CD4-positive, alpha-beta memory T cell (primary cell): ENCODE data around the gene TMEM203. TPM values are rescaled to one million over a fixed set of nuclear protein-coding genes. Genes with fewer than 3 reads are reported as not detected.

Source experiments
- CTCF ChIA-PET: fragments of 350-600 bp; sonication (Branson Sonifier 250); formaldehyde crosslinking; loops from one replicate; lab custom pipeline; 2021; ENCODE audit warnings: inconsistent platforms; ENCODE audit not compliant: partially characterized antibody; lab: Charles Lee
- POLR2A ChIA-PET: fragments of 350-600 bp; sonication (Branson Sonifier 250); formaldehyde crosslinking; loops from one replicate; lab custom pipeline; 2021; ENCODE audit not compliant: partially characterized antibody; lab: Charles Lee
- DNase-seq, 5 donors: peaks; one replicate each; pipeline versions ENCODE4 v3.0.0 to v3.0.0-alpha.2; 2020 to 2022; ENCODE audit warnings: mixed read lengths in 1 of 5
- H3K27ac ChIP-seq: one replicate; pipeline ENCODE4 v1.7.0; 2013; ENCODE audit warnings: low read depth, low read length
- H3K27me3 ChIP-seq: 2 replicates; pipeline ENCODE4 v1.7.0; 2013; ENCODE audit warnings: mild to moderate bottlenecking, low read length, moderate library complexity; ENCODE audit not compliant: insufficient read depth
- H3K36me3 ChIP-seq: 2 replicates; pipeline ENCODE4 v1.7.0; 2013; ENCODE audit warnings: mild to moderate bottlenecking, low read length, moderate library complexity; ENCODE audit not compliant: insufficient read depth
- H3K4me1 ChIP-seq: 2 replicates; pipeline ENCODE4 v1.7.0; 2013; ENCODE audit warnings: mild to moderate bottlenecking, low read length, moderate library complexity; ENCODE audit not compliant: insufficient read depth
- H3K4me3 ChIP-seq, 2 donors: one replicate each; pipeline ENCODE4 v1.7.0; 2013; ENCODE audit warnings: low read length in 2 of 2, mild to moderate bottlenecking in 1 of 2
- H3K9me3 ChIP-seq, 2 donors: one replicate each; pipeline ENCODE4 v1.7.0; 2013; ENCODE audit warnings: low read length in 2 of 2, control low read depth in 1 of 2; ENCODE audit not compliant: control insufficient read depth in 1 of 2
- H3K27ac Mint-ChIP-seq, 7 donors: one replicate each; pipeline ENCODE4 v1.8.0; 2020 to 2021; ENCODE audit warnings: mixed read lengths in 7 of 7, mild to moderate bottlenecking in 6 of 7, inconsistent platforms in 3 of 7, moderate library complexity in 3 of 7
- H3K27me3 Mint-ChIP-seq, 2 donors: one replicate each; pipeline ENCODE4 v1.8.0; 2020 to 2021; ENCODE audit warnings: mixed read lengths in 2 of 2
- H3K36me3 Mint-ChIP-seq, 2 donors: one replicate each; pipeline ENCODE4 v1.8.0; 2020 to 2021; ENCODE audit warnings: mixed read lengths in 2 of 2, inconsistent platforms in 1 of 2, mild to moderate bottlenecking in 1 of 2
- H3K4me1 Mint-ChIP-seq, 4 donors: one replicate each; pipeline ENCODE4 v1.8.0; 2020 to 2021; ENCODE audit warnings: mixed read lengths in 4 of 4, mild to moderate bottlenecking in 1 of 4
- H3K4me3 Mint-ChIP-seq, 8 donors: one replicate each; pipeline ENCODE4 v1.8.0; 2020 to 2021; ENCODE audit warnings: mixed read lengths in 8 of 8, mild to moderate bottlenecking in 7 of 8, moderate library complexity in 6 of 8, inconsistent platforms in 3 of 8
- H3K9me3 Mint-ChIP-seq, 8 donors: one replicate each; pipeline ENCODE4 v1.8.0; 2020 to 2021; ENCODE audit warnings: mixed read lengths in 8 of 8, mild to moderate bottlenecking in 5 of 8, inconsistent platforms in 3 of 8, moderate library complexity in 1 of 8
- intact Hi-C: fragments of 100-400 bp; cut with micrococcal nuclease; formaldehyde crosslinking; loops from one replicate; pipeline ENCODE4 v1.15.1; 2023
- polyA plus RNA-seq, 2 donors: library from polyadenylated mRNA; unstranded; fragments of 300-500 nt; fragmentation: Illumina TruSeq; gene quantifications; one replicate each; pipeline ENCODE4 v1.2.3, GENCODE V29; 2021
- total RNA-seq, 2 experiments: library from RNA; stranded (reverse); gene quantifications; one replicate each; pipeline ENCODE4 v1.2.3, GENCODE V29; 2021

TMEM203 gene, protein sequence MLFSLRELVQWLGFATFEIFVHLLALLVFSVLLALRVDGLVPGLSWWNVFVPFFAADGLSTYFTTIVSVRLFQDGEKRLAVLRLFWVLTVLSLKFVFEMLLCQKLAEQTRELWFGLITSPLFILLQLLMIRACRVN
- 10 to 100 TPM; 39.5 to 42.9 TPM for total RNA-seq
- 100 to 1,000 TPM; 129 to 170 TPM for polyA plus RNA-seq

DNA sequence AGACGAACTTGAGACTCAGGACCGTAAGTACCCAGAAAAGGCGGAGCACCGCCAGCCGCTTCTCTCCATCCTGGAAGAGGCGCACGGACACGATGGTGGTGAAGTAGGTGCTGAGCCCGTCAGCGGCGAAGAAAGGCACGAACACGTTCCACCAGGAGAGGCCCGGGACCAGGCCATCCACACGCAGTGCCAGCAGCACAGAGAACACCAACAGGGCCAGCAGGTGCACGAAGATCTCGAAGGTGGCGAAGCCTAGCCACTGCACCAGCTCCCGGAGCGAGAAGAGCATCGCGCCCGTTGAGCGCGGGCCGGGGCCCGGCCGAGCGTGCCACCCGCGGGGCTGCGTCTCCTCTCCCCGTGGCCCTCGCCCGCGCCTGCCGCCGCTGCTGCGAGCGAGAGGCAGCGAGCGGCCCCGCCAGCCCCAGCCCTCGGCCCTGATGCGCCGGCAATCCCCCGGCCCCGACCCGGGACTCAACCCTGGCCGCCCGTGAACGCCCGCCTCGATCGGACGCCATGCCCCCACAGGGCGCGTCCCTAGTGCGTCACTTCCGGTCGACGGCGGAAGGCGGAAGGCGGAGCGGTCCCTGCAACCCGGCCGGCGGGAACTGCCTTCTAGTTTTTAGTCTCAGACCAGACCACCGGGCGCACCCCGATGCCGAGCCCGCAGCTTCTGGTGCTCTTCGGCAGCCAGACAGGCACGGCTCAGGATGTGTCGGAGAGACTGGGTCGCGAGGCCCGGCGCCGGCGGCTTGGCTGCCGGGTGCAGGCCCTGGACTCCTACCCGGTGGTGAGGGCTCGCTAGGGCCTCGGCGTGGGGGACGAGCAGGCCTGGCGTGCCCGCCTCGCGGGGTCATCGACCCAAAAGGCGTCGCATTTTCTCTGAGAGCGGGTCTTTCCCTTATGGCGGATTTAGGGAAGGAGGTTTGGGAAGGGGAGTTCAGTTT lies at the start of gene TMEM203, which contains the start of gene NDOR1:
TMEM203 (minus strand) TSS at position 523 of the 944 bp plus-strand sequence; CDS start at position 289, 234 bp downstream.
NDOR1 (plus strand) TSS at position 575 of the 944 bp plus-strand sequence; CDS start at position 653, 78 bp downstream.
- no peaks in the 10 kb centered on the region for H3K36me3 ChIP-seq
- H3K4me3 Mint-ChIP-seq, result peak within 1 kb of the TSS; percentile 88 to 96 (median 94)
- ChIA-PET POLR2A (interaction anchor here (0.6 to 11.9 kb wide), 9 partner anchors 8 to 138 kb away, joined by 3 to 169 read pairs (median 5); partner anchors contain the start of genes ANAPC2, MAN1B1, NELFB and RNF208), CTCF (interaction anchor here (0.6 to 1.5 kb wide), 3 partner anchors 17 to 31 kb away, joined by 3 to 5 read pairs (median 4); partner anchors contain the start of genes ANAPC2 and SSNA1)
- no peaks in the 10 kb centered on the region for H3K9me3 Mint-ChIP-seq
- H3K4me3 ChIP-seq, result peak within 1 kb of the TSS; percentile 90 to 94
- peaks cover 9 to 18% of the 10 kb centered on the region in 2 donors for H3K36me3 Mint-ChIP-seq
- H3K27me3 ChIP-seq, result no peaks in the 10 kb centered on the region
- peaks cover 49% of the 10 kb centered on the region for H3K4me1 ChIP-seq
- H3K27ac Mint-ChIP-seq, result peak within 1 kb of the TSS; percentile 92 to 99 (median 96)
- H3K9me3 ChIP-seq, result no peaks in the 10 kb centered on the region
- peak within 1 kb of the TSS; percentile 94 for H3K27ac ChIP-seq
- H3K4me1 Mint-ChIP-seq, result peaks cover 26 to 59% (median 48%) of the 10 kb centered on the region in 4 donors
- intact Hi-C loops, result loop anchor here (1.0 kb wide), 2 partner anchors 17 to 18 kb away; partner anchors contain the start of genes ANAPC2 and SSNA1
- no peaks in the 10 kb centered on the region for H3K27me3 Mint-ChIP-seq
- DNase-seq, result peak; percentile 89 to 93 (median 91)

DNA sequence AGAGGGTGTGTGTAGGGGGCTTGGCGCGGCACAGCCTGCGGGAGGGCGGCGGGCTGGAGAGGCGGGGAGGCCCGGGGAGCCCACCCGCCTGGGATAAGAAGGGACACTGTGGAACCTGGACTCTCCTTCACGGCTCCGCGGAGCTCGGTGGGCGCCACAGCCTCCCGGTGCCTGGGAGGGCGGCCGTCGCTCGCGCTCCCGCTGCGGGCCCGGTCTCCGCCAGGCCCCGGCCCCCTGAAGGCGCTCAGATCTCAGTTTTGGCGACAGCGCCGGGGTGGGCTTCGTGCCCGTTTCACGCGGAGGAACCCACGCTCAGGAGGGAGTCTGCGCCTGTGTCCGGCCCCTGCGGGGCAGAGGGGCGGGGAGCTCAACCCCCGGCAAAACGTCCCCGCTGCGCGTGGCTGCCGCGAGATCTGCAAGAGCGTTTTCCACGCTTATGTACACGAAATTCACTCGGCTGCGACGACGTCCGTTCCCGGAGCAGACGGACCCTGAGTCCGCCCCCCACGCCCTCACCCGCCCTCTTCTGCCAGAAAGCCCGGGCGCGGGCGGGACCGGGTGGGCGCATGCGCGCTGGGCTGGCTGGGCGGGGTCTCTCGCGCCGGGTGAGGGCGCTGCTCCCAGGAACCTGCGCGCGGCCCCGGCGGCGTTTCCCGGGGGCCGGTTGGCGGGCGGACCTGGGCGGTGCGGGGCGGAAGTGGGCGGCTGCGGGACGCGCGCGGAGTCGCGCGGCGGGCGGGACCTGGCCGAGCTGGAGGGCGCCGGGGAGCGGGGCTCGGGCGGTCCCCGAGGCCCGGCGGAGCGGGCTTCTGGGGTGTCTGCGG lies 49.4 kb upstream of the TMEM203 start, which contains the start of gene NELFB:
NELFB (plus strand) TSS at position 704 of the 824 bp plus-strand sequence.
- H3K27me3 ChIP-seq, result no peaks in the 10 kb centered on the region
- DNase-seq, result peak; percentile 89 to 98 (median 94)
- peaks cover 0 to 3% (median 0%) of the 10 kb centered on the region in 8 donors for H3K9me3 Mint-ChIP-seq
- POLR2A ChIA-PET, result interaction anchor here (0.6 to 10.6 kb wide), 14 partner anchors 11 to 168 kb away, joined by 3 to 260 read pairs (median 5); partner anchors contain the start of genes ANAPC2, CYSRT1, EXD3 and MAN1B1
- CTCF ChIA-PET, result interaction anchor here (0.9 to 2.0 kb wide), 7 partner anchors 12 to 159 kb away, joined by 3 to 10 read pairs (median 3); partner anchors contain the start of gene TUBB4B
- H3K27me3 Mint-ChIP-seq, result no peaks in the 10 kb centered on the region
- intact Hi-C loops, result loop anchor here (1.0 kb wide), 3 partner anchors 14 to 169 kb away; partner anchors contain the start of genes MAN1B1 and TUBB4B
- H3K4me1 Mint-ChIP-seq, result peaks cover 2 to 24% (median 10%) of the 10 kb centered on the region in 4 donors
- peak within 1 kb of the TSS; percentile 88 to 94 (median 92) for H3K4me3 Mint-ChIP-seq
- peak within 1 kb of the TSS; percentile 69 for H3K27ac ChIP-seq
- peaks cover 25% of the 10 kb centered on the region for H3K4me1 ChIP-seq
- peak within 1 kb of the TSS; percentile 66 to 81 for H3K4me3 ChIP-seq
- no peaks in the 10 kb centered on the region for H3K9me3 ChIP-seq
- H3K27ac Mint-ChIP-seq, result peak within 1 kb of the TSS; percentile 43 to 92 (median 77)
- peaks cover 2 to 5% of the 10 kb centered on the region in 2 donors for H3K36me3 Mint-ChIP-seq
- peaks cover 8% of the 10 kb centered on the region for H3K36me3 ChIP-seq

DNA sequence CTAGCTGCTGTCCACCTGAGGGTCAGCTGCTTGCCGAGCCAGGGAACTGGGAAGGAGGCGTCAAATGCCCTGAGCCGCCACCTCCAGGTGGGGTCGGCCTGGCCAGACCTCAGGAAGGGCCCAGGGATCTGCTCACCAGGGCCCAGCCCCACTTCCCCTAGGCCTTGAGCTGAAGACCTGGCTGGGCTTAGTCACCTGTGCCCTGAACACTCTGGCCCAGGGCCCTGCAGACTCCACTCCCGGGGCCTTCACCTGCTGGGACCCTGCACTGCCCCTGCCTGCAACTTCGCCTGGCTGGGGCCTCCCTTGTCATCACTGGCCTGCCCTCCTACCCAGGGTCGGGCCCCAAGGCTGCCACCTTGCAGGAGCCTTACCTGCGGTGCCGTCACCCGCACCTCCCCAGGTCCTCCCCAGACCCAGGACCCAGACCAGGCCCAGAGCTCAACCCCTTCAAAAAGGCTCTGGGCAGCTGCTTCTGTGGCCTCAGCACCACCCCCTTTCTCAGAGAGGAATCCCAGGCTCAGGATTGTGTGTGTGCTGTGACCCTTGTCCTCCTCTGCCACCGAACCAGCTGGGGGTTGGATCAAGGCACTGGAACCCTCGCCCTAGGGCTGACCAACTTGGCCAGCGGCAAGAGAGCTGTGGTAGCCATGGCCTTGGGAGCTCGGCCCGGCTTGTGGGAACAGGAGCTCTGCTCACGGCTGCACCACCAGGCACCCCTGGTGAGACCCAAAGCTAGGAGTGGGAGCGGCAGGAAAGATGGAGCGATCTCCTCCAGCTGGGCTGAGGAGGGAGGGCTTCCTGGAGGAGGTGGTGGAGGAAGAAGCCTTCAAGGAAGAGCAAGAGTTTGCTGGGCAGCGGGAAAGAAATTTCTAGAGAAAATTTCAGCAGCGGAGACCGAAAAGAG lies 48.5 kb upstream of the TMEM203 start:
- H3K9me3 Mint-ChIP-seq, result peaks cover 0 to 3% (median 0%) of the 10 kb centered on the region in 8 donors
- Histone ChIP-seq H3K27ac (peak overlapping the region; percentile 56), H3K36me3 (peaks cover 5% of the 10 kb centered on the region), H3K9me3 (no peaks in the 10 kb centered on the region), H3K4me3 (peak overlapping the region in 1 of 2 donors; percentile 81), H3K4me1 (peaks cover 25% of the 10 kb centered on the region), H3K27me3 (no peaks in the 10 kb centered on the region)
- DNase-seq, result peak in 1 of 5 donors; percentile 40
- H3K4me1 Mint-ChIP-seq, result peaks cover 2 to 24% (median 10%) of the 10 kb centered on the region in 4 donors
- H3K27ac Mint-ChIP-seq, result peak overlapping the region in 5 of 7 donors; percentile 50 to 79 (median 74)
- H3K36me3 Mint-ChIP-seq, result peaks cover 0 to 3% of the 10 kb centered on the region in 2 donors
- intact Hi-C loops, result no loop called here
- CTCF ChIA-PET, result interaction anchor here (0.9 to 2.0 kb wide), 7 partner anchors 11 to 158 kb away, joined by 3 to 10 read pairs (median 3); partner anchors contain the start of gene TUBB4B
- H3K27me3 Mint-ChIP-seq, result no peaks in the 10 kb centered on the region
- POLR2A ChIA-PET, result interaction anchor here (0.9 to 10.6 kb wide), 11 partner anchors 13 to 167 kb away, joined by 3 to 260 read pairs (median 5); partner anchors contain the start of genes ANAPC2, MAN1B1, RNF208 and SSNA1
- H3K4me3 Mint-ChIP-seq, result peak overlapping the region; percentile 81 to 89 (median 85)

DNA sequence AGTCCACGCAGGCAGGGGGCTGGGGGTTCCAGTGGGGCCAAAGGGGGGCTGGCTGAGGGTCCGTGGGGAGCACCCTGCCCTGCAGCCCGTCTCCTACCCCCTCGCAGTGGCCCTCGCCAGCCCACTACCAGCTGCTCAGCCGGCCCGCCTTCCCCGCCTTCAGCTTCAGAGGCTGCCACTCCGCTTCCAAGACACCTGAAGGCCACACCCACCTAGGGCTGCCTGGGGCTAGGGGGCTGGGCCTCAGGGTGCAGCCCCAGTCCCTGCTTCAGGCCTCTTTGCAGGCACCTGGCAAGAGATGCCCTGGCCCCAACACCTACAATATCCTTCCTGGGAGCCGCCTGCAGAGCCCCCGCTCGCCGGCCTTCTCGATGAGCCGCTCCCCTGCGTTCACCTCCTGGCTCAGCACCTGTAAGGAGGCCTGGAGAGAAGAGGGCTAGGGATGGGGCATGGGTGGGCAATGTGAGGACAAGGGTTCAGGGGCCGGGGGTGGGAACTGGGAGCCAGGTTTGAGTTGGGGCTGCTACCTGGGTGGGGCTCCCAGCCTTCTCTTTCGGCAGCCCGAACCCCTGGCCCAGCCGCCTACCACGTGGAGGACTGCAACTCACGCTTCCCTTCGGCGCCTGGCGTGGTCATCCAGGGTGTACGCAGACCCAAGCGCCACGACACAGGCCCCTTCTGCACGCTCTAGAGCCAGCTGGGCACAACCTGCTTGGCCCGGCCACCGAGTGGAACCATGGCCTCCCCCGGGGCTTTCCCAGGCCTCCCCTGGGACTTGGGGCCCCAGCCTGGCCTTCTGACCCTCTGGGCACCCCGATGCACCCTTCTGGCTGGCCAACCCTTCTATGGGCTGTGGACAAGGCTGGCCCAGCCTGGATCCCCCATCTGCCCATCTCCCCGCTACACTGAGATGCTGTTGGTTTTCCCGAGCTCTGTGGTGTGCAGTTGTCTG lies 47.4 kb upstream of the TMEM203 start:
- Mint-ChIP-seq H3K9me3 (peaks cover 0 to 3% (median 0%) of the 10 kb centered on the region in 8 donors), H3K4me3 (peak overlapping the region in 1 of 8 donors; percentile 89), H3K27me3 (no peaks in the 10 kb centered on the region), H3K36me3 (peaks cover 0 to 3% of the 10 kb centered on the region in 2 donors), H3K4me1 (peaks cover 2 to 24% (median 10%) of the 10 kb centered on the region in 4 donors), H3K27ac (no peak overlapping the region)
- H3K36me3 ChIP-seq, result no peaks in the 10 kb centered on the region
- H3K27ac ChIP-seq, result no peak overlapping the region
- intact Hi-C loops, result no loop called here
- no peaks in the 10 kb centered on the region for H3K9me3 ChIP-seq
- peaks cover 25% of the 10 kb centered on the region for H3K4me1 ChIP-seq
- ChIA-PET CTCF (interaction anchor here (2.0 kb wide), 1 partner anchor 16 kb away, joined by 10 read pairs; no protein-coding TSS in a partner anchor), POLR2A (interaction anchor here (1.1 to 10.6 kb wide), 3 partner anchors 12 to 52 kb away, joined by 3 to 260 read pairs (median 3); partner anchors contain the start of gene TUBB4B)
- DNase-seq, result peak in 1 of 5 donors; percentile 36
- H3K27me3 ChIP-seq, result no peaks in the 10 kb centered on the region
- no peak overlapping the region for H3K4me3 ChIP-seq
